DMS53 (cell line): ENCODE results near the gene CBX5.
"Not testable (repeated sequence)": the region's sequence is repeated elsewhere in the genome, so short reads cannot be mapped to it uniquely, and the experiment has no call there.

Experiments used
- DNase-seq: peaks from one replicate; lab custom pipeline; 2025; lab: John Stamatoyannopoulos, UW

The CBX5 gene

GRCh38 chr12:54294152-54294952, 14.4 kb upstream of the CBX5 start:
- DNase-seq, result peak; percentile 79

GRCh38 chr12:54292931-54293241, 13.0 kb upstream of the CBX5 start:
- DNase-seq, result no peak

GRCh38 chr12:54292083-54292930, 12.4 kb upstream of the CBX5 start:
- no peak for DNase-seq

DNA sequence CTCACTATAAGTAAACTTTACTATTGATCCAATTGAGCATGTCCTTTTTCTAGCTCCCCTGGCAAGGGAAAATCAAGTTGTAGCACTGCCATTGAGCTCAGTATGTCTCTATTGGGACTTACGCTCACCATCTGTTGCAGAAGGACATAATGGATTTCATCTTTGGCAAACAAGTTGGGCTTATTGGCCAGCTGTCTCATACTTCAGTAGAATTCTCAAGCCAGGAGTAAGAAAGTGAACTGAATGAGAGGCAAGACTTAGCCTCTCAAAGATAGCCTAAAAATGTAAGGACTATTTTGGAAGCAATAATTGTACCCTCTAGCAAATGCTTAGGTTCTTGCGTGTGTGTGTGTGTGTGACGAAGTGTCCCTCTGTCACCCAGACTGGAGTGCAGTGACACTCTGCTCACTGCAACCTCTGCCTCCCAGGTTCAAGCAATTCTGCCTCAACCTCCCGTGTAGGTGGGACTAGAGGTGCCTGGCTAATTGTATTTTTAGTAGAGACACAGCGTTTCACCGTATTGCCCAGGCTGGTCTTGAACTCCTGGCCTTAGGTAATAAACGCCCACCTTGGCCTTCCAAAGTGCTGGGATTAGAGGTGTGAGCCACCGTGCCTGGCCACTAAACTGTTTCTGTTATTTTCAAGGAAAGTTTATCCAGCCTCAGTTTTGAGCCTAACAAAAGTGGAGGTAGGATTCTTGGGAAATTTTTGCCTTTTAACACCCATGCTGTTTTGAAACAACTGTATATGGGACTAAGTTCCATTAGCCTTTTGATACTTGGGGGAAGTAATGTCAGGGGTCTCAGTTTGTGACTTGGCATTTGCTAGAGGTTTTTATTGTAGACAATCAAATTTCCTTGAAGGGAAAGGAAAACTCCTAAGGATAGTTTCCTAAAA, 7.6 kb upstream of the CBX5 start:
- DNase-seq, result peak; percentile 68

- DNase-seq, result peak; percentile 60
These were observed 6.4 kb upstream of the CBX5 start for GRCh38 chr12:54286042-54287030.

GRCh38 chr12:54285150-54286041, 5.5 kb upstream of the CBX5 start:
- DNase-seq, result peak; percentile 47

DNA sequence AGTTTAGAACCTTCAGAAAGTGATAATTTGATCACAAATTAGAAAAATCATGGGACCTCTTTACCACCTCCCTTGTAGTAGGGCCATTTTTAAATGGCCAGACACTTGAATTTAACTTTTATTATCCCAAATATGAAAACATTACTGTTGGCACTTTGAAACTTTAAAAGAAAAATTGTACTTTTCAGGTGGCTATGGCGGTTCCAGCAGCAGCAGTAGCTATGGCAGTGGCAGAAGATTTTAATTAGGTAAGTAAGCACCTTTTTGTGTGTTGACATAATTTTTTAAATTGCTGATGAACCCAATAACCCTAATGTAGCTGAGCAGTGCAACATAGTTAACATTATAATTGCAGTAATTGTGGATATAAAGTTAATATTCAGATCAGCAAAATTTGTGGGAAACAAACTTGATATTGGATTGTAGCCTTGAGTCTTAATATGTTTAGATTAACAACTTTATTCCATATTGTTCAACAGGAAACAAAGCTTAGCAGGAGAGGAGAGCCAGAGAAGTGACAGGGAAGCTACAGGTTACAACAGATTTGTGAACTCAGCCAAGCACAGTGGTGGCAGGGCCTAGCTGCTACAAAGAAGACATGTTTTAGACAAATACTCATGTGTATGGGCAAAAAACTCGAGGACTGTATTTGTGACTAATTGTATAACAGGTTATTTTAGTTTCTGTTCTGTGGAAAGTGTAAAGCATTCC, 4.3 kb upstream of the CBX5 start:
- DNase-seq, result not testable (repeated sequence)

GRCh38 chr12:54282949-54283593, 3.1 kb upstream of the CBX5 start:
- peak; percentile 45 for DNase-seq

DNA sequence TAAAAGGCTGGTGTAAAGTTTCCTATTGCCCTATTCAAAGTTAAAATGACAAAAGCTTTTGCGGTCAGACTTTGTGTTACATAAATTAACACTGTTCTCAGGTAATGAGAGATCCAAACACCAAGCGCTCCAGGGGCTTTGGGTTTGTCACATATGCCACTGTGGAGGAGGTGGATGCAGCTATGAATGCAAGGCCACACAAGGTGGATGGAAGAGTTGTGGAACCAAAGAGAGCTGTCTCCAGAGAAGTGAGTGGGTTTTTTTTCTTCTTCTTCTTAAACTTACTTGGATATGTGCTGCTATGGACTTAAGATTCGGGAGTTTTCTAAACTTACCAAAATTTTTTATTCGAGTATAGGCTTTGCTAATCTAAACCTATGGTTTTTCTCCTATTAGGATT, 1.8 kb upstream of the CBX5 start:
- DNase-seq, result not testable (repeated sequence)

DNA sequence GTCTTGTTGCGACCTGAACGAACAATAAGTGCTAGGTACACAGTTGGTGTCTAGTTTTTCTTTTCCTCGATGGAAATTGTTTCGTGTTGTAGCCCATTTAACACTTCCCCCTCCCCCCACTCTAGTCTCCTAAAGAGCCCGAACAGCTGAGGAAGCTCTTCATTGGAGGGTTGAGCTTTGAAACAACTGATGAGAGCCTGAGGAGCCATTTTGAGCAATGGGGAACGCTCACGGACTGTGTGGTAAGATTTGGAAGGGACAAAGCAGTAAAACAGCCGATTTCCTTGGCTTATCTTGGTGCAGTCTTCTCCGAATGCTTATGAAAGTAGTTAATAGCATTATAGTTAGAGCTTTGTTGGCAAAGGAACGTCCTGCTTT, 1.3 kb upstream of the CBX5 start:
- not testable (repeated sequence) for DNase-seq

- DNase-seq, result peak; percentile 100
These were observed 742 bp upstream of the CBX5 start, which contains the start of gene HNRNPA1 for GRCh38 chr12:54280468-54281260. TSS of gene HNRNPA1 (plus strand) at chr12:54280726. CDS start at chr12:54280808, 82 bp downstream.

DNA sequence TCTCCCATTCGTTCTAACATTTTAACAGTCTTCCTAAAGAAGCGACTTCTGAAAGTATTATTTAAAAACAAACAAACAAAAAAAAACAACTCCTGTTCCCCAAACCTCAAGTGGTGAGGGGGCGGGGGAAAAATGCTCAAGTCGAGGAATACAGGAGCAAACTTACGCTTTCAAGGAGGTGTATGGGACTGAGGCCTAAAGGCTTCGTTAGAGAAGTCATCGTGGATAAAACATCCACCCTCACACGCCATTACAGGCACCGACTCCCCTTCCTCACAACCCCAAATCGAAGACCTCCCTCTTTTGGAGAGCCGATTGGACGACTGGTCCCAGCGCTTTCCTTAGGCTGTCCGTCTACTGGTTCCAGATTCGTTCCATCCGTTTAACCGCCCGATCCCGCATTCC, 693 bp downstream of the CBX5 start:
- DNase-seq, result no peak

GRCh38 chr12:54277823-54278276, 2.1 kb downstream of the CBX5 start:
- DNase-seq, result no peak

DNA sequence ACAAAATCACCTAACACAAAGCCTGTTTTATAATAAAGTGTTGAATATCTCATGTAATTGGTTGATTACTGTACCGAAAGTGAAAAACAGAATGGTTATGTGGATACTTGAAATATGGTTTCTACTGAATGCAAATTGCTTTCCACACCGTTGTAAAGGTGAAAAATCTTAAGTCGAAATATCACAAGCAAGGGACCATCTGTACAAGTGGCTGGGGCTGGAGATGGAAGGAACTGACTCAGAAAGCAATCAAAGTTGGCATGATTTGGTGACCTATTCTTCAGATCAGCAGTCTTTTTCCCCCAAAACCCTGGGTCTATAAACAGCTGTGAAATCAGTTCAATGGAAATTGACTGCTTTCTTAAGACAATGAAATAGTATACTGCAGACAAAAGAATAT, 3.6 kb downstream of the CBX5 start:
- no peak for DNase-seq

DNA sequence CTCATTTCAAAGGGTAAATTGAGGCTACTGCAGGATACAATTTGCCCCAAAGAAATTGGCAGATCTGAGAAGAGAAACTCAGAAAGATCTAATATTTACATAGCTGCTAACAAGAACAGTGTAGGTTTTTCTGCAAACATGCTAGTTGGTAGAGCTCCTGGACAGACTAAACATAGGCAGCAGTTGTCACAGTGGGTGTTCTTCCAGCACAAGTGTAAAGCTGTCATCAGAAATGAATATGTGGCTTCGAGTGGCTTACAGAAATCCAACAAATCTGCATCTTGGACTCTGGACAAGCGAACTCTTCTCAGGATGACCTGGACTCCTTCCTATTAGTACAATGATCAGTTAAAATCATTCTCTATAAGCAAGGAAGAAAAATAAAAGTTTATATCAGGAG, 5.9 kb downstream of the CBX5 start:
- DNase-seq, result no peak

GRCh38 chr12:54272214-54272613, 7.7 kb downstream of the CBX5 start:
- no peak for DNase-seq

GRCh38 chr12:54270345-54270744, 9.6 kb downstream of the CBX5 start:
- no peak for DNase-seq

DNA sequence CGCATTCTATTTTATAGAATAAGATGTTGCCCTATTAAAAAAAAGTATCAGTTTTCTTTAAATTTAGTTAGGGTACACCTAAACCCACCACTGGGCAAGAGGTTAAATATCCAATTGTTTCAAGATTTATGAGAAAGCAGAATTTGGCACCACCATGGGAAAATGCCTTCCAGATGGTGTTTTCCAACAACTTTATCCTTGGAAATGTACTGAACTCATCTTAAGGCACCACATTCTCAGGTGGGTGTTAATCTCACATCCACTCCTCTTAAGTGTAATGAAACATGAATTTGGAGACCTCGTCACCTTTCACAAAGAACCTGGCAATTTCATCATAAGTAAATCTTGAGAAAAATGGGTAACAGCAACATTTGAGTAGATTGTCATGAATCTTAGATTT, 13.1 kb downstream of the CBX5 start:
- DNase-seq, result no peak
